NCI-H82 treated with DMSO at 0.1 percent for 48 hours (cell line): ENCODE results near the gene CPNE6.
"Not testable (repeated sequence)": the region's sequence is repeated elsewhere in the genome, so short reads cannot be mapped to it uniquely, and the experiment has no call there.

ENCODE experiments used
- DNase-seq: peaks from one replicate; lab custom pipeline; 2025; ENCODE audit not compliant: unreplicated experiment; lab: John Stamatoyannopoulos, UW

Gene CPNE6

GRCh38 chr14:24071144-24071697 lies at the start of gene CPNE6:
Gene CPNE6 (plus strand): TSS chr14:24071562. CDS start chr14:24072937, 1,375 bp downstream.
- no peak for DNase-seq

DNA sequence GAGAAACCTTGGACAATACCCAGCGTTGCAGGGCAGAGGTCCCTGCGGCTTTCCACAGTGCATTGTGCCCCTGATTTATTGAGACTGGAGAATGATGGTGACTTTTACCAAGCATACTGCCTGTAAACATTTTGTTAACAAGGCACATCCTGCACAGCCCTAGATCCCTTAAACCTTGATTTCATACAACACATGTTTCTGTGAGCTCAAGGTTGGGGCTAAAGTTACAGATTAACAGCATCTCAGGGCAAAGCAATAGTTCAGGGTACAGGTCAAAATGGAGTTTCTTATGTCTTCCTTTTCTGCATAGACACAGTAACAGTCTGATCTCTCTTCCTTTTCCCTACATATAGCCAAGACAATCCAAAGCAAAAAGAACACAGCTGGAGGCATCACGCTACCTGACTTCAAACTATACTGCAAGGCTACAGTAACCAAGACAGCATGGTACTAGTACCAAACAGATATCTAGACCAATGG lies 46.4 kb upstream of the CPNE6 start:
- DNase-seq: not testable (repeated sequence)

- DNase-seq: not testable (repeated sequence)
These were observed 41.7 kb upstream of the CPNE6 start for GRCh38 chr14:24029687-24030086.

DNA sequence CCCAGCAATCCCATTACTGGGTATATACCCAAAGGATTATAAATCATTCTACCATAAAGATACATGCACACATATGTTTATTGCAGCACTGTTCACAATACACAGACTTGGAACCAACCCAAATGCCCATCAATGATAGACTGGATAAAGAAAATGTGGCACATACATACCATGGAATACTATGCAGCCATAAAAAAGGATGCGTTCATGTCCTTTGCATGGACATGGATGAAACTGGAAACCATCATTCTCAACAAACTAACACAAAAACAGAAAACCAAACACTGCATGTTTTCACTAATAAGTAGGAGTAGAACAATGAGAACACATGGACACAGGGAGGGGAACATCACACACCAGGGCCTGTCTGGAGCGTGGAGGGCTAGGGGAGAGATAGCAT lies 40.0 kb upstream of the CPNE6 start:
- not testable (repeated sequence) for DNase-seq

DNA sequence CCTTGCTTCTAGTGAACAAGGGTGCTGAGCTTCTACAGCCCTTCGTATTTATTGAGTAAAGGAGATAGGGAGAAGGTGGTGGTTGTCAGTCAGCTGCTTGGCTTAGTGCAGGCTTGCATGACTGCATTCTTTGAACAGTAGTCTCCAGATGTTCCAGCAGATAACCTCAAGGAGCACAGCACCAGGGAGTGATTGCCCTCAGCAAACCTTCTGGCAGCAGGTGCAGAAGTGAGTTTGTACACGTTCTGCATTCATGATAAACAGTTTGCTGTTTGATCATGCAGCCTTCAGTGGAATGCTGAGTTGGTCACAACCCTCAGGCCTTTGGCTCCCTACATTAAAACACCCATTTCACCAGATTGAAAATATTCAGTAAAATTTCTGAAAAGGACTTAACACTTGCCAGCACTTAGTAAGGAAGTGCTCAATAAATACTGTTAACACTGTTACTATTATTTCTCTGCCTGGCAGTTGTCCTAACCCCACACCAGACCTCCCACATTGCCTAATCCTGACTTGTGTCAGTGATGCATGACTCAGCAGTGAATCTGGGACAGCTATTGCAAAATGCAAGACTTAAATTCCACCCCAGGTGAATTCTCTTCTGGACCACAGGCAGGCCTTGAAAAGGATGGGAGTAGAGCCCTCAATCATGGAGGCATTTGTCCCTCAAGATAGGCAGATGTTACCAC lies 38.5 kb upstream of the CPNE6 start:
- no peak for DNase-seq

DNA sequence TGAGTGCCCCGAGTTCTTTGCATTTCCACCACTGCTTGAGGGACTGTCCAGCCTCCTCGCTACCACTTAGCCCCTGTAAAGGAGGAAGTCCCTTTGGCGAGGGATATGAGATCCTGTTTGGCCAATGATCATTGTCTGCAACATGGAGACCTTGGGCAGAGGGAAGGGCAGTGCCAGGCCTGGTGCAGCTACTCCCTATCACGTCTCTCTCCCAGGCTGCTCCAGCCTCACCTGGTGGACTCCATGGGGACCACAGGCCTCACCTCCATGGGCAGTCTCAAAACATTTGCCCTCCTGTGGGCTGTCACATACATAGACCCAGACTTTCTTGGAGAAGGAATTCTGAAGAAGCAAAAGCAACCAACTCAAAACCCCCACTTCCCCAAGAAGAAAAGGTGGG lies 35.6 kb upstream of the CPNE6 start:
- DNase-seq: not testable (repeated sequence)

- DNase-seq: peak; percentile 71
These were observed 35.0 kb upstream of the CPNE6 start for GRCh38 chr14:24036169-24036962.

DNA sequence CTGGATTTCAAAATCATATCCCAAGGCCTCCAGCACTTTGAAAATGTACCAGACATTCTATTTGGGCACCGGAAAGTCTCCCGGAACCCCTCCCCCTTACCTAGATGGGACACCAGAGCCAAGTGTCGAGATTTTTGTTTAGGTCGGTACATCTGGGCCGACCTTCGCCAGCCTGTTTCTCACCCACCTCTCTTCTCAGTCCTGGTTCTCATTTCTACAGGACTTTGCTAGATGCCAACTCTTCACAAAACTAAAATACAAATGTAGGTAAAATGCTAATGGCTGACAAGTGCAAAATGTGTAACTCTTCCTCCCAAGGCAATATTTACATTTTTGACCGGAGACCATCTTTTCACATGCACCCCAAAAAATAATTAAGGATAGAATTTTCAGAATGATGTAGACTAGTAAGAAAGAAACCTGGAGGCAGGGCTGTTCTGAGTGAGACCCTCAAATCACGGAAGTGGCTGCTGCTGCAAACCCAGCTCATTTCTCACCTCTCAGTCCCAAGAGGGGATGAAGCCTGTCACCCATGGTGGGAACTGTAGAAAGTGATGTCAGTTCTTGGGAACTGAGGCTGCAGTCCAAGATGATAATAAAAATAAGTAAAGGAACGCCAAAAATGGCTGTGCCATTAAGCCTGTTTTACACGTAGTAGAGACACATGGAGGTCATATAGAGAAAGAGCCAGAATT lies 34.3 kb upstream of the CPNE6 start:
- not testable (repeated sequence) for DNase-seq

DNA sequence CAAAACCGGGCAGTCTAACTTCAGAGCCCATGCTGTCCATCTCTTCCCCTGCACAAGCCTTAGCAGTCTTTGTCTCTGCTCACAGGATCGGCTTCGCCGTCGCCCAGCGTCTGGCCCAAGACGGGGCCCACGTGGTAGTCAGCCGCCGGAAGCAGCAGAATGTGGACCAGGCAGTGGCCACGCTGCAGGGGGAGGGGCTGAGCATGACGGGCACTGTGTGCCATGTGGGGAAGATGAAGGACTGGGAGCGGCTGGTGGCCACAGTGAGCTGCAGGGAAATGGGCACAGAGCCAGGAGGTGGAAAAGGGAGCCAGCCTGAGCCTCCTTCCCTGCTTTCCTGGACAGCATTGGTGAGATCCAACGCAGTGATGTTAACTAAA lies 33.7 kb upstream of the CPNE6 start:
- DNase-seq: no peak

- no peak for DNase-seq
These were observed 32.7 kb upstream of the CPNE6 start for GRCh38 chr14:24038686-24039085.

GRCh38 chr14:24040692-24041091 lies 30.7 kb upstream of the CPNE6 start:
- no peak for DNase-seq

GRCh38 chr14:24042746-24043145 lies 28.6 kb upstream of the CPNE6 start:
- DNase-seq: no peak

DNA sequence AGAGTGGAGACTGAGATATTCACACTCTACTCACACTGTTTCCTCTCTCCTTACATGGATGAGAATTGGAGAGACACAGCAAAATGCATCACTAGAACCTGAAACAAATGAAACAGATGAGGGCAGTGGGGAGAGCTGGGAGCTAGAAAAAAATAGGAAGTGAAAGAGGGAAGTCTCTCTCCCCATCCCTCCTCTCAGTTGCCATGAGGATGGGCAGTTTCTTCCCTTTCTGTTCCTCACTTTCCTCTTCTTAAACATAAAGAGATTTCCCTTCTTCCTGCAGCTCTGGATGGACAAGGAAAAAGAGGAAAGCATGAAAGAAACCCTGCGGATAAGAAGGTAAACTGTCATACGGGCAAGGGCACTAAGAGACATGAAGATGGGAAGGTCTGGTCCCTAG lies 22.4 kb upstream of the CPNE6 start:
- not testable (repeated sequence) for DNase-seq

GRCh38 chr14:24050753-24051152 lies 20.6 kb upstream of the CPNE6 start:
- not testable (repeated sequence) for DNase-seq

DNA sequence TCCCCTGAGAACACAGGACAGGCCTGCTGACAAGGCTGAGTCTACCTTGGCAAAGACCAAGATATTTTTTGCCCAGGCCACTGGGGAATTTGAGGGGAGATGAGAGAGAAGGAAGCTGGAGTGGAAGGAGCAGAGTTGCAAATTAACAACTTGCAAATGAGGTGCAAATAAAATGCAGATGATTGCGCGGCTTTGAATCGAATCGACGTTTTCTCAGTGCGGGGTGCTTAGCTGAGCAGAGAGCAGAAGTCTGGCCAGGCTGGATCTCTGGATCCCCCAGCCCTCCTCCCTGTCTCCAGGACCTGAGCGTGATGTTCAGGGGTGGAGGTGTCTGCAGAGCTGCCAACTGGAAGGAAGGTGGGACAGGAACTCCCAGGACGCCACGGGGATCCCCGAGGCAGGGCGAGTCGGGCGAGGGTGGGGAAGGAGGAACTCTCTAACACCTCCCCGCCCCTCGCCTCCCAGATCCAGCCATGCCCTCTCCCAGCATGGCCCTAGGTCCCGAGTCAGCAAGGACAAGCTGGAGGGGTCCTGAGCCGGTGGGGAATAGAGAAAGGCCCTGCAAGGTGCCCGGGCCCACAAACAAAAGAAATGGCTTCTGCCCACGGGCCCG lies 20.1 kb upstream of the CPNE6 start:
- DNase-seq: no peak

DNA sequence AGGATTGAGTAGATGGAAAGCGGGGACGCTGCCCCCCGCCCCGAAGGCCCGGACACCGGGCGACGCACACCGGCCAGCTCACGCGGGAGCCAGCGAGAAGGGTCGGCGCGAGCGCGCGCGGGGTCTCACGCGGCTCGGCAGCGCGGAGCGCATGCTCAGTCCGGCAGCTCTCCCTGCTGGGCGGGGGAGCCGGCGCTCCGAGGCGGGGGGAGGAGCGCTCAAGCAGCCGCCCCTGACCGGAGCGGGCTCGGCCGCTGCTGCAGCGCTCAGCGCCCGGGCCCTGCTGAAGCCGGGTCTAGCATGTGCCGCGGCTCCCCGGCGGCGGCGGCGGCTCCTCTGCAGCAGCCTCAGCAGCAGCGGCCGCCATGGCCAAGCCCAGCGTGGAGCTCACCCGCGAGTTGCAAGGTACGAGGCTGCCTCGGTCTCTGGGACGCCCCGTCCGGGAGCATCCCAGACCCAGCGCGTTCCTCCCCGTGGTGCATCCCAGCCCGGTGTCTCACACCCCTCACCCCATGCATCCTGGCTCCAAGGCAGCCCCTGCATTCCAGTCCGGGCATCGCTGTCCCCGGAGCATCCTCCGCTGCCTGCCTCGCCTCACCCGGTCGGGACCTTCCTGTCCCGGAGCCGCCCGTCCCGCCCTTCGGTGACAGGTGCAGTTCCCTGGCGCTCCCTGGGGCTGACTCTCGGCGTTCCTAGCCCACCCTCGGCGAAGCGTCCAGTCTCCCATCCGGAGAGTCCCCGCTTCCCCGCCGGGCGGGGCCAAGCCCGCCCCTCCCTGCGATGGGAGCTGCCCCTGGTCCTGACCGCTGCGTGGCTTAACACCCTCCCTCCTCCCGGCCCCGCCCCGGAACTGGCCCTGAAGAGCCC lies 19.3 kb upstream of the CPNE6 start, which contains the start of gene CARMIL3:
Gene CARMIL3 (plus strand): TSS at position 221 of the 867 bp plus-strand sequence. CDS start 145 bp downstream, at position 366.
- DNase-seq: peak; percentile 4

DNA sequence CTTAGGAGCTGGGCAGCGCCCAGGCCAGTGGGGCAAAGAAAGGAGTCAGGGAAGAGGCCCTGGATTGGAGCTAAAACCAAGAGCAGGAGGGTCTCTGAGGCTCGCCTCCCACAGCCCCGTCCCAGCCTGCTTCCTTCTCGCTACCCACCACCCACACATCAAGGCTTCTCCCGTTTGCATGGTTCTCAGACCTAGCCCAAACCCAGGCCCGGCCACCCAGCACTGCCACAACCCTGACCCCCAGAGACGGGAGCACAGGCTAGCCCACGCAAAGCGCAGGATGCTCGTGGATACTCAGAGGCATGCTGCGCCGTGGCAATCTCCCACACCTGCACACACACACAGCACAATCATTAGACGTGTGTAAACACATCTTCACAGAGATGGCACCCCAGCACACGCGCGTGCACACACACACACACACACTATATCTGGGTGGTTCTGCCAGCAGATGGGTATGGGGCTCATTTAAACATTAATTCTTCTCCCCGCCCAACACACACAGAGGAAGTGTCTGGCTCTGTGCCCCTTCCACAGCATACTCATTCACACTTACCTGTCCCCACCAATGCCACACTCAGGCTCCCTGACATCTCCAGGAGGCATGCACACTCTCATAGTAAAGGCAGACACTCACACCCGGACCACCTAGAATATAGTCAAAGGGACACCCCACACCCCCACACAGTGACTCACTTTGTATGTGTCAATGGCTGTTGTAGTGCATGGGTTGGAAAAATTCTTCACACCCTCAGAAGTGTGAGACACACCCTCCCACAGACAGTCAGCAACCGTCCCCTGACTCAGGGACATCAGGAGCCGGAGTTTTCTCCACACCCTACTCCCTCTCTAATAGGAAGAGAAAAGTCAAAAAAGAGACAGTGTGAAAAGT lies 18.5 kb upstream of the CPNE6 start:
- no peak for DNase-seq

GRCh38 chr14:24053548-24054323 lies 17.6 kb upstream of the CPNE6 start:
- DNase-seq: no peak
